Measurements from ENCODE around the gene DCUN1D3.

DNA sequence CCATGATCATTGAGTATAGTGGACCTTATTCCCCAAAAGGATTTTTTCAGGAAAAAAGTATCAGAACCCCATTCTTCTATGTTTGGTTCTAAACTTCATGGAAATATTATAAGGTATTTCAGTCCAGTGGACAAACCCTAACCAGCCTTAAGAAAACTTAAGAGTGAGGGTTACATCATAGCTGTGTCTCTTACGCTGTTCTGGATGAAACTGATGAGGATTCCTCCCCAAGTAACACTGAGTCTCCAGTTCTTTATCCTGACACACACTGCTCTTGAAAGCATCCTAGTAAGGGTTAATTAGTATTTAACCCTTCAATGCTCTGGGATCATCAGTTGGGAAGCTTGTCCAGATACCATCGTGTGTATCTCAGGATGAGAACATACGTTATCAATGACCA is 5.4 kb upstream of the DCUN1D3 start:
- TF ChIP-seq, protein P1, sequence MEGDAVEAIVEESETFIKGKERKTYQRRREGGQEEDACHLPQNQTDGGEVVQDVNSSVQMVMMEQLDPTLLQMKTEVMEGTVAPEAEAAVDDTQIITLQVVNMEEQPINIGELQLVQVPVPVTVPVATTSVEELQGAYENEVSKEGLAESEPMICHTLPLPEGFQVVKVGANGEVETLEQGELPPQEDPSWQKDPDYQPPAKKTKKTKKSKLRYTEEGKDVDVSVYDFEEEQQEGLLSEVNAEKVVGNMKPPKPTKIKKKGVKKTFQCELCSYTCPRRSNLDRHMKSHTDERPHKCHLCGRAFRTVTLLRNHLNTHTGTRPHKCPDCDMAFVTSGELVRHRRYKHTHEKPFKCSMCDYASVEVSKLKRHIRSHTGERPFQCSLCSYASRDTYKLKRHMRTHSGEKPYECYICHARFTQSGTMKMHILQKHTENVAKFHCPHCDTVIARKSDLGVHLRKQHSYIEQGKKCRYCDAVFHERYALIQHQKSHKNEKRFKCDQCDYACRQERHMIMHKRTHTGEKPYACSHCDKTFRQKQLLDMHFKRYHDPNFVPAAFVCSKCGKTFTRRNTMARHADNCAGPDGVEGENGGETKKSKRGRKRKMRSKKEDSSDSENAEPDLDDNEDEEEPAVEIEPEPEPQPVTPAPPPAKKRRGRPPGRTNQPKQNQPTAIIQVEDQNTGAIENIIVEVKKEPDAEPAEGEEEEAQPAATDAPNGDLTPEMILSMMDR (IDR thresholded peaks at IDR 0.05) = no peak
- no peak for TF ChIP-seq POLR2A (IDR thresholded peaks at IDR 0.05)
